DOHH2 (cell line): ENCODE measurements around the gene NUP50.

Source experiments
- H3F3A ChIP-seq: fragments of 200-600 bp; sonication (generic), shearing (Covaris generic); 2 replicates; pipeline ENCODE4 v1.6.0; 2016; ENCODE audit warnings: antibody characterized with exemption, mild to moderate bottlenecking; ENCODE audit not compliant: control insufficient read depth, insufficient read depth
- H3K27ac ChIP-seq: fragments of 200-600 bp; sonication (generic); 2 replicates; pipeline ENCODE4 v1.5.1; 2014; ENCODE audit warnings: low read depth, mild to moderate bottlenecking, low read length, moderate library complexity
- H3K27me3 ChIP-seq: fragments of 200-600 bp; sonication (generic); 2 replicates; pipeline ENCODE4 v1.6.1; 2014; ENCODE audit warnings: mild to moderate bottlenecking, low read length, mixed read lengths; ENCODE audit not compliant: control insufficient read depth
- H3K36me3 ChIP-seq: fragments of 200-600 bp; sonication (generic); 2 replicates; pipeline ENCODE4 v1.6.1; 2014; ENCODE audit warnings: mild to moderate bottlenecking, low read length, moderate library complexity, mixed read lengths; ENCODE audit not compliant: control insufficient read depth
- H3K4me1 ChIP-seq: fragments of 200-600 bp; sonication (generic); 2 replicates; pipeline ENCODE4 v1.6.1; 2014; ENCODE audit warnings: mild to moderate bottlenecking, low read length, mixed read lengths; ENCODE audit not compliant: control insufficient read depth
- H3K4me2 ChIP-seq: fragments of 200-600 bp; sonication (generic); 2 replicates; pipeline ENCODE4 v1.6.0; 2014; ENCODE audit warnings: mild to moderate bottlenecking, low read length, moderate library complexity
- H3K4me3 ChIP-seq: fragments of 200-600 bp; sonication (generic); 2 replicates; pipeline ENCODE4 v1.5.1; 2014; ENCODE audit warnings: mild to moderate bottlenecking, low read length, mixed read lengths
- H3K79me2 ChIP-seq: fragments of 200-600 bp; sonication (generic); 2 replicates; pipeline ENCODE4 v1.6.1; 2014; ENCODE audit warnings: mild to moderate bottlenecking, low read length, mixed read lengths; ENCODE audit not compliant: control insufficient read depth
- H3K9me2 ChIP-seq: fragments of 200-600 bp; sonication (generic); replicated peaks from 2 replicates; pipeline ENCODE4 v1.6.1; 2014; ENCODE audit warnings: mild to moderate bottlenecking, low read length, mixed read lengths; ENCODE audit not compliant: control insufficient read depth
- H3K9me3 ChIP-seq: fragments of 200-600 bp; sonication (generic); 2 replicates; pipeline ENCODE4 v1.6.1; 2014; ENCODE audit warnings: antibody characterized with exemption, low read length, mixed read lengths; ENCODE audit not compliant: control insufficient read depth, insufficient read depth
- H4K20me1 ChIP-seq: fragments of 200-600 bp; sonication (generic); 2 replicates; pipeline ENCODE4 v1.6.0; 2014; ENCODE audit warnings: low read depth, mild to moderate bottlenecking, antibody characterized with exemption, low read length, moderate library complexity; ENCODE audit not compliant: control insufficient read depth, insufficient read depth
- EZH2phosphoT487 ChIP-seq: fragments of 200-600 bp; sonication (generic); IDR thresholded peaks from 2 replicates; pipeline ENCODE4 v1.6.1; 2017; ENCODE audit warnings: borderline replicate concordance, mild to moderate bottlenecking, antibody characterized with exemption, low read length, moderate library complexity, mixed read lengths
- TF ChIP-seq, protein P1 (sequence below): fragments of 200-600 bp; sonication (generic); IDR thresholded peaks from one replicate; pipeline ENCODE4 v1.5.1; 2014; ENCODE audit warnings: antibody characterized with exemption, mild to moderate bottlenecking, low read depth, low read length; ENCODE audit not compliant: poor library complexity, severe bottlenecking

Gene NUP50

DNA sequence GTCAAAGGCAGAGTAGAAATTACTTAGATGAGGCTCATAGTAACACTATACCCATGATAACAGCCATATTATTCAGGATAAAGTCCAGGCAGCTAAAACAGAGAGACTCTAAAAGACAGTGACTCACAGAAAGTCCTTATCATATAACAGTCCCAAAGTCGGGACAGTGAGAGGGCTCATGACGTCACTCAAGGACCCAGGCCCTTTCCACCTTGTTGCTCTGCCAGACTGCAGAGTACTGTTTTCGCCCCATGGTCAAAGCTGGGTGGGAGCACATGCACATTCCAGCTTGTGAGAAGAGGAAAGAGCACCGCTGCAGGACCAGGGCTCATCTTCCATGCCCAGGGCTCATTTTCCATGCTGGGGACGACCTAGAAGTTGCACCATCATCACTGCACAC is 29.4 kb upstream of the NUP50 start:
- Histone ChIP-seq H3K27ac (no peak overlapping the region), H3K9me3 (no peaks in the 10 kb centered on the region)
- TF ChIP-seq EZH2phosphoT487 = no peak
- TF ChIP-seq, protein P1, sequence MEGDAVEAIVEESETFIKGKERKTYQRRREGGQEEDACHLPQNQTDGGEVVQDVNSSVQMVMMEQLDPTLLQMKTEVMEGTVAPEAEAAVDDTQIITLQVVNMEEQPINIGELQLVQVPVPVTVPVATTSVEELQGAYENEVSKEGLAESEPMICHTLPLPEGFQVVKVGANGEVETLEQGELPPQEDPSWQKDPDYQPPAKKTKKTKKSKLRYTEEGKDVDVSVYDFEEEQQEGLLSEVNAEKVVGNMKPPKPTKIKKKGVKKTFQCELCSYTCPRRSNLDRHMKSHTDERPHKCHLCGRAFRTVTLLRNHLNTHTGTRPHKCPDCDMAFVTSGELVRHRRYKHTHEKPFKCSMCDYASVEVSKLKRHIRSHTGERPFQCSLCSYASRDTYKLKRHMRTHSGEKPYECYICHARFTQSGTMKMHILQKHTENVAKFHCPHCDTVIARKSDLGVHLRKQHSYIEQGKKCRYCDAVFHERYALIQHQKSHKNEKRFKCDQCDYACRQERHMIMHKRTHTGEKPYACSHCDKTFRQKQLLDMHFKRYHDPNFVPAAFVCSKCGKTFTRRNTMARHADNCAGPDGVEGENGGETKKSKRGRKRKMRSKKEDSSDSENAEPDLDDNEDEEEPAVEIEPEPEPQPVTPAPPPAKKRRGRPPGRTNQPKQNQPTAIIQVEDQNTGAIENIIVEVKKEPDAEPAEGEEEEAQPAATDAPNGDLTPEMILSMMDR = no peak

DNA sequence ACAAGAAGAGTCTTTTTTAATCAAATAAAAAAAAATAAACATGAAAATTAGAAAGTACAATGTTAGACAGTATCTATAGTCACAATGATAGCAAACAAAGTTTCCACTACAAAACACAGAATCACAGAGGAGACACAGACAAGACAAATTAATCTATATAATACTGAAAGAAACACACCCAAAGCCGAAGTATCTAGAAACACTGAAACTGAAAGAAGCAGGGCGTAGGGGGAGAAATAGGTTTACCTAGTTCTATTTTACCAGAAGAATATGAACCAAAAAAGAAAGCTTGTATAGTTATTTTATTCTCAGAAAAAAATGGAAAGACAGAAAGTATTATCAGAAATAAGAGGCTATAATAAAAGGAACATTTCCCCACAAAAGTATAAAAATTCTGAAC is 27.1 kb upstream of the NUP50 start:
- H4K20me1 ChIP-seq = no peaks in the 10 kb centered on the region
- no peak overlapping the region for H3K27ac ChIP-seq
- no peak overlapping the region for H3K4me2 ChIP-seq
- no peaks in the 10 kb centered on the region for H3K9me3 ChIP-seq
- H3K4me3 ChIP-seq = no peak overlapping the region
- no peaks in the 10 kb centered on the region for H3K27me3 ChIP-seq
- no peaks in the 10 kb centered on the region for H3K79me2 ChIP-seq
- TF ChIP-seq, protein P1 = no peak
- TF ChIP-seq EZH2phosphoT487 = no peak
- H3K4me1 ChIP-seq = no peaks in the 10 kb centered on the region
- H3K36me3 ChIP-seq = peaks cover 18% of the 10 kb centered on the region
- H3K9me2 ChIP-seq = no peaks in the 10 kb centered on the region
- H3F3A ChIP-seq = no peaks in the 10 kb centered on the region

More for the DNA sequence above, 29.4 kb upstream of the NUP50 start:
- Histone ChIP-seq H3K4me1 (no peaks in the 10 kb centered on the region), H3K27me3 (no peaks in the 10 kb centered on the region), H3K79me2 (no peaks in the 10 kb centered on the region), H3K4me2 (no peak overlapping the region), H3K9me2 (no peaks in the 10 kb centered on the region), H3K4me3 (no peak overlapping the region), H4K20me1 (no peaks in the 10 kb centered on the region), H3K36me3 (peaks cover 18% of the 10 kb centered on the region), H3F3A (no peaks in the 10 kb centered on the region)

DNA sequence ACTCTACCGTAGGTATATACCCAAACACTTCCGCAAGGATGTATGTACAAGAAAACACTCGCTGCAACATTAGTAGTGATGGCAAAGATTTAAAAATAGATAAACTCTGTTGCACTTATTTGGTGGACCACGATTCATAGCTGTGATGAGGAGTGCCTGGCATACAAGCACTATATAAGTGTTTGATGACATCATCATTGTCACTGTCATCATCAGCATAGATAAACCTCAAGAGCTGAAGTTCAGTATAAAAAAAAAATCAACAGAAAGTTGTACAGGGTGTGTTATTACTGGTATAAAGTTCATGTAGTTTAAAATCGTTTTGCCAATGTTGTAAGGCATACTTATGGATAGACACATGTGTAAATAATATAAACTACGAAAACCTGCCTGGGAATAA is 24.0 kb upstream of the NUP50 start:
- Histone ChIP-seq H3K4me2 (no peak overlapping the region), H3K4me1 (no peaks in the 10 kb centered on the region), H3K27me3 (no peaks in the 10 kb centered on the region), H3K27ac (no peak overlapping the region), H3K9me2 (no peaks in the 10 kb centered on the region), H3K79me2 (no peaks in the 10 kb centered on the region), H3K4me3 (no peak overlapping the region), H4K20me1 (no peaks in the 10 kb centered on the region), H3F3A (no peaks in the 10 kb centered on the region), H3K36me3 (peaks cover 8% of the 10 kb centered on the region), H3K9me3 (no peaks in the 10 kb centered on the region)
- no peak for TF ChIP-seq EZH2phosphoT487
- TF ChIP-seq, protein P1 = no peak

DNA sequence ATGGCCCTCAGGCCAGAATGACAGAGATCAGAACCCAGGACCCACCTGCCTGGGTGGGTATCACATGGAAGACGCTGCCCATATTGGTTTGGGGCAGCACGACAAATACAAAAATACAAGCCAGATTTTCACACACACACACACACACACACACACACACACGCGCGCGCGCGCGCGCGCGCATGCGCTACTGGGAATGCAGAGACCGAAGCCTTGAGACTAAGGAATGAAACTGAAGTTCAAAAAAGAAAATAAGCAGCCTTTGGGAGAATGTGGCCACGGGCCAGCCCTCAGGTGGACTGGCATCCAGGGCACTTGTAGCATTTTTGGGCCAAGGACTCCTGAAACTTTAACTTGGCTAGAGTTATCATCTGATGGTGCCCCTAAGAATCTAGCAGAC is 21.3 kb upstream of the NUP50 start:
- Histone ChIP-seq H3K36me3 (no peaks in the 10 kb centered on the region), H3K4me1 (no peaks in the 10 kb centered on the region), H3K9me3 (no peaks in the 10 kb centered on the region), H3K27me3 (no peaks in the 10 kb centered on the region), H3F3A (no peaks in the 10 kb centered on the region), H3K79me2 (no peaks in the 10 kb centered on the region), H3K27ac (no peak overlapping the region), H3K4me2 (no peak overlapping the region), H4K20me1 (no peaks in the 10 kb centered on the region), H3K4me3 (no peak overlapping the region), H3K9me2 (no peaks in the 10 kb centered on the region)
- TF ChIP-seq, protein P1 = no peak
- TF ChIP-seq EZH2phosphoT487 = no peak
